Upper lobe of left lung (tissue), 4 donors: ENCODE results near the gene PSME2.

Experiments
- EP300 ChIP-seq, 4 donors: sonication (generic); formaldehyde crosslinking; IDR thresholded peaks; one replicate each; pipeline ENCODE4 v1.5.1; 2017; ENCODE audit warnings: antibody characterized with exemption in 4 of 4, control low read depth in 2 of 4
- POLR2A ChIP-seq, 4 donors: fragments of 450-650 bp; IDR thresholded peaks; one replicate each; pipeline ENCODE4 v1.5.1; 2016 to 2017; ENCODE audit warnings: antibody characterized with exemption in 4 of 4, mild to moderate bottlenecking in 2 of 4
- POLR2AphosphoS5 ChIP-seq, 2 donors: sonication (generic); formaldehyde crosslinking; IDR thresholded peaks; one replicate each; pipeline ENCODE4 v1.5.1; 2017; ENCODE audit warnings: antibody characterized with exemption in 2 of 2
- TF ChIP-seq, protein P1 (sequence below), 6 experiments: fragments of 450-650 bp in 4 of 6; fragments of 200-600 bp in 2 of 6; sonication (generic) in 2 of 6; IDR thresholded peaks; one replicate each; pipeline ENCODE4 v1.5.1; 2016 to 2019; ENCODE audit warnings: antibody characterized with exemption in 6 of 6

DNA sequence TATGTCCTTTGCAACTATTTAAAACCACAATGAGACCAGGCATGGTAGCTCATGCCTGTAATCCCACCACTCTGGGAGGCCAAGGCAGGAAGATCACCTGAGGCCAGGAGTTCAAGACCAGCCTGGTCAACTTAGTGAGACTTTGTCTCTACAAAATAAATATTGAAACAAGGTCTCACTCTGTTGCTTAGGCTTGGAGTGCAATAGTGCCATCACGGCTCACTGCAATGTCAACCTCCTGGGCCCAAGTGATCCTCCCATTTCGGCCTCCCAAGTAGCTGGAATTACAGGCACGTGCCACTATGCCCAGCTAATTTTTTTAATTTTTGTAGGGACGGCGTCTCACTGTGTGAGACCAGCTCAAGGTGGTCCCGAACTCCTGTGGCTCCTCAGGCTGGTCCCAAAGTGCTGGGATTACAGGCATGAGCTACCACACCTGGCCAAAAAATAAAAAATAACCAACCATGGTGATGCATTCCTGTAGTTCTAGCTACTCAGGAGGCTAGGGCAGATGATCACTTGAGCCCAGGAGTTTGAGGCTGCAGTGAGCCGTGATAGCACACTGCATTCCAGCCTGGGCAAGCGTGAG, 16.9 kb downstream of the PSME2 start:
- TF ChIP-seq, protein P1, sequence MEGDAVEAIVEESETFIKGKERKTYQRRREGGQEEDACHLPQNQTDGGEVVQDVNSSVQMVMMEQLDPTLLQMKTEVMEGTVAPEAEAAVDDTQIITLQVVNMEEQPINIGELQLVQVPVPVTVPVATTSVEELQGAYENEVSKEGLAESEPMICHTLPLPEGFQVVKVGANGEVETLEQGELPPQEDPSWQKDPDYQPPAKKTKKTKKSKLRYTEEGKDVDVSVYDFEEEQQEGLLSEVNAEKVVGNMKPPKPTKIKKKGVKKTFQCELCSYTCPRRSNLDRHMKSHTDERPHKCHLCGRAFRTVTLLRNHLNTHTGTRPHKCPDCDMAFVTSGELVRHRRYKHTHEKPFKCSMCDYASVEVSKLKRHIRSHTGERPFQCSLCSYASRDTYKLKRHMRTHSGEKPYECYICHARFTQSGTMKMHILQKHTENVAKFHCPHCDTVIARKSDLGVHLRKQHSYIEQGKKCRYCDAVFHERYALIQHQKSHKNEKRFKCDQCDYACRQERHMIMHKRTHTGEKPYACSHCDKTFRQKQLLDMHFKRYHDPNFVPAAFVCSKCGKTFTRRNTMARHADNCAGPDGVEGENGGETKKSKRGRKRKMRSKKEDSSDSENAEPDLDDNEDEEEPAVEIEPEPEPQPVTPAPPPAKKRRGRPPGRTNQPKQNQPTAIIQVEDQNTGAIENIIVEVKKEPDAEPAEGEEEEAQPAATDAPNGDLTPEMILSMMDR (IDR thresholded peaks at IDR 0.05): no peak
- TF ChIP-seq POLR2AphosphoS5 (IDR thresholded peaks at IDR 0.05) (no peak), POLR2A (IDR thresholded peaks at IDR 0.05) (no peak), EP300 (IDR thresholded peaks at IDR 0.05) (no peak)
